ENCODE results near the gene ZNF281. TPM values are rescaled to one million over a fixed set of nuclear protein-coding genes. Genes with fewer than 3 reads are reported as not detected.
A peak's percentile ranks its signal among the peaks of the same experiment; 100 is the strongest.

The ZNF281 gene
- total RNA-seq, 1 donor from 2014 or later: 36.5 TPM

- DNase-seq (ENCODE audit: low read depth, low spot score): no peak
- H3K4me1 Mint-ChIP-seq: peaks cover 36% of the 10 kb centered on the region
- peaks cover 12% of the 10 kb centered on the region for H3K36me3 Mint-ChIP-seq (ENCODE audit: low read depth)
- H3K9me3 Mint-ChIP-seq: no peaks in the 10 kb centered on the region
- H3K27me3 Mint-ChIP-seq (ENCODE audit: low read depth): no peaks in the 10 kb centered on the region
- no peak overlapping the region for H3K27ac Mint-ChIP-seq (ENCODE audit: unreplicated experiment)
- peak overlapping the region; percentile 6 for H3K4me3 Mint-ChIP-seq
- no peak for TF ChIP-seq CTCF (conservative IDR thresholded peaks at IDR 0.05)
Observed at GRCh38 chr1:200401263-200401662, 8.6 kb downstream of the ZNF281 start.

DNA sequence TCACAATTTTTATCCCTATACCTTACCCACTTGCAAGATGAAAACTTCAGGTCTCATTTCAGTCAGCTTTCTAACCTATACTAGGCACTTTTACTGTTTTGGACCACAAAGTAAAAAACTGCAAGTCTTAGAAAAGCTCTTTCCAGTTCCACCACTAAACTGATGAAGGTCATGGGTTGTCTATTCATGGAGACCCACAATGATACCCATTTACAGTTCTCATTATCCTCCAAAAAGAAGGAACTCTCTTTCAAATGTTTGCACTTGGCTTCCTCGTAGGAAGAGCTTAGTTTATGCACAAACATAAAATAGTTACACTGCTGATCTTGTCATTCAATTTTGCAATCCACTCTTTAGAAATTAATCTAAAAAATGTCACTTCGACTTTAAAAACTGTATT is 9.3 kb downstream of the ZNF281 start:
- H3K9me3 Mint-ChIP-seq: no peaks in the 10 kb centered on the region
- H3K27ac Mint-ChIP-seq (ENCODE audit: unreplicated experiment): no peak overlapping the region
- DNase-seq (ENCODE audit: low read depth, low spot score): no peak
- peaks cover 5% of the 10 kb centered on the region for H3K36me3 Mint-ChIP-seq (ENCODE audit: low read depth)
- H3K27me3 Mint-ChIP-seq (ENCODE audit: low read depth): no peaks in the 10 kb centered on the region
- no peak overlapping the region for H3K4me3 Mint-ChIP-seq
- H3K4me1 Mint-ChIP-seq: peaks cover 29% of the 10 kb centered on the region
- TF ChIP-seq CTCF (conservative IDR thresholded peaks at IDR 0.05): no peak

DNA sequence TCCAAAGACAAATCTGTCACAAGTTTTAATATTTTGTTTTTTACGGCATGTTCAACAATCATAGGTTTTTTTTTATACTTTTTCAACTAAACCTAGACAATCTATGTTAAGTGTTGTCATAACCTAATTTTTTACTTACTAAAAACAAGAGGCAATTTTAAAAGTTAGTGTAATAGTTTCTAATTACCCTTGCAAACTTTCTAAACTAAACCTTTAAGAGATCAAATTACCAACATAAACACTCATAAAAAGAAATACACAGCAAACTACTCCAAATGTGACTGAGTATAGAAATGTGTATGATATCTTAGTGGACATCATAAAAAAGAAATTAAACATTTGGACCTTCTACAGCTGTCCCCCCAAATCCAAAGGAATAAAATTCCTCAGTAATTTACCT is 10.0 kb downstream of the ZNF281 start:
- H3K27ac Mint-ChIP-seq (ENCODE audit: unreplicated experiment): no peak overlapping the region
- TF ChIP-seq CTCF (conservative IDR thresholded peaks at IDR 0.05): no peak
- H3K4me3 Mint-ChIP-seq: no peak overlapping the region
- H3K4me1 Mint-ChIP-seq: peaks cover 24% of the 10 kb centered on the region
- H3K9me3 Mint-ChIP-seq: no peaks in the 10 kb centered on the region
- peaks cover 3% of the 10 kb centered on the region for H3K36me3 Mint-ChIP-seq (ENCODE audit: low read depth)
- H3K27me3 Mint-ChIP-seq (ENCODE audit: low read depth): no peaks in the 10 kb centered on the region
- DNase-seq (ENCODE audit: low read depth, low spot score): no peak

- Mint-ChIP-seq H3K4me3 (no peak overlapping the region), H3K9me3 (no peaks in the 10 kb centered on the region), H3K4me1 (peaks cover 24% of the 10 kb centered on the region), H3K27me3 (ENCODE audit: low read depth) (no peaks in the 10 kb centered on the region), H3K36me3 (ENCODE audit: low read depth) (peaks cover 3% of the 10 kb centered on the region), H3K27ac (ENCODE audit: unreplicated experiment) (no peak overlapping the region)
- DNase-seq (ENCODE audit: low read depth, low spot score): no peak
- no peak for TF ChIP-seq CTCF (conservative IDR thresholded peaks at IDR 0.05)
Observed at GRCh38 chr1:200398373-200398772, 11.5 kb downstream of the ZNF281 start.

GRCh38 chr1:200392625-200393185 is 17.1 kb downstream of the ZNF281 start:
- Mint-ChIP-seq H3K27me3 (ENCODE audit: low read depth) (no peaks in the 10 kb centered on the region), H3K36me3 (ENCODE audit: low read depth) (no peaks in the 10 kb centered on the region), H3K27ac (ENCODE audit: unreplicated experiment) (no peak overlapping the region), H3K4me3 (no peak overlapping the region), H3K9me3 (no peaks in the 10 kb centered on the region), H3K4me1 (peaks cover 4% of the 10 kb centered on the region)
- DNase-seq (ENCODE audit: low read depth, low spot score): no peak
- no peak for TF ChIP-seq CTCF (conservative IDR thresholded peaks at IDR 0.05)
